ENCODE measurements around the gene PAXX.

PAXX gene

DNA sequence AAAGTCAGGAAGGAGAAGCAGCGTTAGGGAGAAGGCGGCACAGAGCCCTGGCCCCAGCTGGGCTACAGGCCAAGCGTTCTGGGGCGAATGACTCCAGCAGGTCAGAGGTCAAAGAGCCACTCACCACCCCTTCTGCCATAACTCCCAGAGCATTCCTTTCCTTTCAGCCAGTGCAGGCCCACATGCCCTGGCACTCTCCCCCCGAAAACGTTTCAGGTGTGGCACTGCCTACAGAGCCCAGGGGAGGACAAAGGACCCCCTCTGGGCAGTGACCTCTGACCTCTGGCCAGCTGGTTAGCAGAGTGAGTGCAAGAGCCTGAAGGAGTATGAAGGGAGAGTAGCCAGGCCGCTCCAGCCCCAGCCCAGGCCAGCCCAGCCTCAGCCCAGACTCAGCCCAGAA lies 30.9 kb downstream of the PAXX start:
- Histone ChIP-seq H3K4me3 (no peak overlapping the region), H3K9me3 (replicated peaks in 1 of 11) (no peaks in the 10 kb centered on the region), H3K4me2 (0 out of 22 replicates have a peak overlapping the region, but pooled peaks of 1 of the 11 experiments have one; percentile 3), H4K20me1 (peaks cover 3 to 87% (median 52%) of the 10 kb centered on the region in 11 experiments; a peak in 18 of 22 replicates), H3K36me3 (peaks cover 0 to 47% (median 23%) of the 10 kb centered on the region in 11 experiments; a peak in 13 of 22 replicates), H3K27me3 (no peaks in the 10 kb centered on the region), H3K9ac (peak overlapping the region in 1 of 11 experiments; percentile 30; a peak in 1 of 22 replicates), H3K27ac (peak overlapping the region in 2 of 11 experiments; percentile 7 to 40; a peak in 3 of 22 replicates), H3K4me1 (peaks cover 28 to 69% (median 46%) of the 10 kb centered on the region in 10 experiments)
- no peak for TF ChIP-seq Cebpa-rat (IDR thresholded peaks at IDR 0.05)

DNA sequence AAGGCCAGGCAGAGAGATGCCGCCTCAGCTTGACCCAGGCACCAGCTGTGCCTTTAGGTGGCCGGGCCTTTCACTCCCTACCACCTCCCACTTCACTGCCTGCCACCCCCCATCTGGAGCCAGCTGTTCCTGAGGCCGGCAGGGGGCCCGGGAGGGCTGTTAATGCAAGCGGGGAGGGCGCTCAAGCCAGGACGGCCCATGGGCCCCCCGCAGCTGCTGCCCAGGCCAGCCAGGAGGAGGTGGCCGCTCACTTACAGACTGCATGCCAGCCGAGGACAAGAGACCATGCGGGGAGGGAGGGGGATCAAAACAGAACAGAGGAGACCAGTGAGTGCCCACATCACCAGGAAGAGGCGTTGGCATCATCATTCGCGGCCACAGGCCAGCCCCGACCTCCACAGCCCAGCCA lies 31.4 kb downstream of the PAXX start:
- peaks cover 0 to 47% (median 22%) of the 10 kb centered on the region in 11 experiments; a peak in 13 of 22 replicates for H3K36me3 ChIP-seq
- H3K9me3 ChIP-seq (replicated peaks in 1 of 11), result no peaks in the 10 kb centered on the region
- peak overlapping the region in 3 of 11 experiments; percentile 3 to 20 (median 10); a peak in 1 of 22 replicates for H3K4me2 ChIP-seq
- H3K4me1 ChIP-seq, result peaks cover 30 to 71% (median 49%) of the 10 kb centered on the region in 10 experiments
- H4K20me1 ChIP-seq, result peaks cover 3 to 90% (median 55%) of the 10 kb centered on the region in 11 experiments; a peak in 18 of 22 replicates
- H3K27ac ChIP-seq, result peak overlapping the region in 4 of 11 experiments; percentile 7 to 40 (median 26); a peak in 6 of 22 replicates
- no peaks in the 10 kb centered on the region for H3K27me3 ChIP-seq
- peak overlapping the region in 2 of 11 experiments; percentile 29 to 30; a peak in 2 of 22 replicates for H3K9ac ChIP-seq
- no peak overlapping the region for H3K4me3 ChIP-seq
- TF ChIP-seq Cebpa-rat (IDR thresholded peaks at IDR 0.05), result no peak

DNA sequence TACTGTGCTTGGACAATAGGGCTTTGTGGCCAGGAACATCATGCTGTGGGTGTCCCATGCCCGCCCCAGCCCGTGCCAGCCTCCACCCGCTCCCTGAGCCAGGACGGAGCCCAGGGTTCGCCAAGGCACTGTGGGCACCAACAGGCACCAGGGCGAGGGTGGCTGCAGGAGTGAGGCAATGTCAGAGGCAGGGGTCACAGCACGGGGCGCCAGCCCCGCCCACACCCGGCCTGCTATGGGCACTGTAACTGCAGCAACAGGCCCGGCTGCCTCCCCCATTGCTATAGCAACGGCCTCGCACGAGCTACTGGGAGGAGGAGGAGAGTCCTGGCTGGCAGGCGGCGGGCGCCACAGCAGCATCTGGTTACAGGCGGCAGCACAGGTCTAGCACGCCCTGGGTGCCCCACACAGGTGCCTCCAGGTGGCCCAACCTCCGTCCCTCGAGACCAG lies 33.3 kb downstream of the PAXX start:
- no peaks in the 10 kb centered on the region for H3K27me3 ChIP-seq
- peak overlapping the region in 2 of 10 experiments; percentile 31 to 34; a peak in 2 of 20 replicates for H3K4me3 ChIP-seq
- H3K9ac ChIP-seq, result peak overlapping the region in 10 of 11 experiments; percentile 0 to 91 (median 24); a peak in 5 of 22 replicates
- no peak for TF ChIP-seq Cebpa-rat (IDR thresholded peaks at IDR 0.05)
- peaks cover 41 to 74% (median 63%) of the 10 kb centered on the region in 10 experiments for H3K4me1 ChIP-seq
- peak overlapping the region in 3 of 11 experiments; percentile 6 to 20 (median 20); a peak in 4 of 22 replicates for H3K27ac ChIP-seq
- peaks cover 3 to 80% (median 55%) of the 10 kb centered on the region in 11 experiments; a peak in 18 of 22 replicates for H4K20me1 ChIP-seq
- H3K9me3 ChIP-seq (replicated peaks in 1 of 11), result no peaks in the 10 kb centered on the region
- H3K36me3 ChIP-seq, result peaks cover 0 to 41% (median 12%) of the 10 kb centered on the region in 11 experiments; a peak in 15 of 22 replicates
- H3K4me2 ChIP-seq, result peak overlapping the region; percentile 91 to 100 (median 98)

DNA sequence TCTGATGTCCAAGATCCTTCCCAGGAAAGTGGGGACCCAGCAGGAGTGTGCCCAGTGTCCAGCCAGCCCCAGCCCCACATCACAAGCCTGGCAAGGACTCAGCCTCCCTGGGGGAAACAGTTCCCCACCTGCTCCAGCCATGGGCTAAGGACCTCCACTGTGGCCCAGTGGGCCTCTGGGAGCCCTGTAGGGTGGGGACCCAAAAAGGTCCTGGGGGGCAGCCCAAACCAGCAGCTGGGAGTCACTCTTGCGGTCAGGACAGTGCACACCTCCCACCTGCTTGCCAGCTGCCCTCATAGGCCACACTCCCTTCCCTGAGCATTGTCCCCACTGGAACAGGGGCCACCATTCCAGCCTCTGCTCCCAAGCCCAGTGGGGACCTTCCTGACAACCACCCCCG lies 34.2 kb downstream of the PAXX start:
- peaks cover 0 to 41% (median 13%) of the 10 kb centered on the region in 11 experiments; a peak in 14 of 22 replicates for H3K36me3 ChIP-seq
- peaks cover 3 to 71% (median 51%) of the 10 kb centered on the region in 11 experiments; a peak in 18 of 22 replicates for H4K20me1 ChIP-seq
- peak overlapping the region; percentile 91 to 100 (median 98) for H3K4me2 ChIP-seq
- no peaks in the 10 kb centered on the region for H3K9me3 ChIP-seq (replicated peaks in 1 of 11)
- peaks cover 49 to 82% (median 69%) of the 10 kb centered on the region in 10 experiments for H3K4me1 ChIP-seq
- peak overlapping the region in 1 of 11 experiments; percentile 97; a peak in 3 of 22 replicates for H3K27ac ChIP-seq
- peak overlapping the region in 6 of 10 experiments; percentile 34 to 81 (median 74); a peak in 4 of 20 replicates for H3K4me3 ChIP-seq
- no peak for TF ChIP-seq Cebpa-rat (IDR thresholded peaks at IDR 0.05)
- peak overlapping the region in 9 of 11 experiments; percentile 79 to 92 (median 89); a peak in 12 of 22 replicates for H3K9ac ChIP-seq
- H3K27me3 ChIP-seq, result no peaks in the 10 kb centered on the region

DNA sequence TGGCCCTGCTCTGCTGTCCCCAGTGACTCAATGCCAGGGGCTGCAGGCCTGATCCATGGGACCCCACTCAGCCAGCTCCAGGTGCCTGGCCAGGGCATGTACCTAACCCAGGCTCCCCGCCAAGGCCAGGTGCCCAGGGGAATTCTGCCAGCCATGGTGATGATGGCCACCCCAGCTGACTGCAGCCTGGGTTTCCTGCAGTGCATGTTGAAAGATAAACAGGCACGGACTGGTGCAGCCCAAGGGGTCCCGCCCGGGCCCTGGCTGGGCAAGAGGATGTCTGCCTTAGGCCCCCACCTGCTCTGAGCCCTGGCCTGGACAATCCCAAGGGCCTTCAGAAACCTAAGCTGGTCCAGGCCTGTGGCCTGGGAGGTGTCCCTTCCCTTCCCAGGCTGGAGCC lies 34.6 kb downstream of the PAXX start:
- H3K4me2 ChIP-seq, result peak overlapping the region; percentile 91 to 100 (median 98)
- H3K27ac ChIP-seq, result peak overlapping the region in 7 of 11 experiments; percentile 88 to 98 (median 96); a peak in 11 of 22 replicates
- no peaks in the 10 kb centered on the region for H3K27me3 ChIP-seq
- peak overlapping the region in 9 of 10 experiments; percentile 65 to 84 (median 74); a peak in 17 of 20 replicates for H3K4me3 ChIP-seq
- H3K9ac ChIP-seq, result peak overlapping the region in 10 of 11 experiments; percentile 75 to 92 (median 88); a peak in 19 of 22 replicates
- H4K20me1 ChIP-seq, result peaks cover 3 to 67% (median 50%) of the 10 kb centered on the region in 11 experiments; a peak in 18 of 22 replicates
- no peaks in the 10 kb centered on the region for H3K9me3 ChIP-seq (replicated peaks in 1 of 11)
- H3K36me3 ChIP-seq, result peaks cover 0 to 40% (median 12%) of the 10 kb centered on the region in 11 experiments; a peak in 13 of 22 replicates
- peaks cover 50 to 87% (median 72%) of the 10 kb centered on the region in 10 experiments for H3K4me1 ChIP-seq
- TF ChIP-seq Cebpa-rat (IDR thresholded peaks at IDR 0.05), result no peak

DNA sequence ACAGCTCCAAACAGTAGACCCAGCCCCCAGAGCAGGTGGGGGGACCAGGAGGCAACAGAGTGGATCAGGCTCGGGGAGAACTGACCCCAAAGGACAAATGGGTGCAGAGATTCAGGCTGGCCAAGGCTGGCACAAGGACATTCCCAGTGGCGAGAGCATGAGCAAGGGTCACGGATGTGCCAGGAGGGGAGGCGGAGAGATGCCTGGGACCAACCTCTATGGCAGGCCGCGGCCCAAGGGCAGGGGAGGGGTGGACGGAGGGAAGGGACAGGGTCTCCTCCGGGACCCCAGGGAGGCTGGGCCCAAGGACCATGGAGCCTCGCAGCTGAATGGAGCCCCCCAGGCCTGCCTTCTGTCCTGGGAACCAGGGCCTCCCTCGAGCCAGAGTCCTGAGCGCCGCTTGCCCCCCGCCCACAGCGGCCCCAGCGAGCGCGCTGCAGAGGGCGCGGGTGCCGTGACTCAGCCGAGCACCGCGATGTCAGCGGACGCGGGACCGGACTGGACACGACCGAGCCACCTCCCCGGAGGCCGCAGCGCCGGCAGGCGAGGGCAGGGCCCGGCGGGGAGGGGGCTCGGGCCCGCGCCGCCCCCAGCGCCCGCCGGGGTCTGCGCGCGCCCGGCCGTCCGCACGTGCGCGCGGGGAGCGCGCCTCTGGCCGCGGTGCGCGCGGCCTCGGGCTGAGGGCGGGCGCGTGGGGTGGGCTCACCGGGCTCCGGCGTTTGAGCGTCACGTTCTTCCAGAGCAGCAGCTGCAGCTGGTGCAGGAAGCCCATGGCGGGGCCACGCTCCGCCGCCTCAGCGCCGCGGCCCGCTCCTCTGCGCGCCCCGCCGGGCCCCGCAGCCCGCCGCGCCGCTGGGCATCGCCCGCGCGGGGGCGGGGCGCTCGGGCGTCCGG lies 35.4 kb downstream of the PAXX start, which contains the start of gene ABCA2:
Gene ABCA2, minus strand, starts transcription at position 869 of the 894 bp plus-strand sequence. Its CDS starts 97 bp downstream, at position 772.
- Histone ChIP-seq H3K27me3 (no peaks in the 10 kb centered on the region), H3K4me2 (peak within 1 kb of the TSS; percentile 91 to 100 (median 98)), H3K36me3 (peaks cover 0 to 35% (median 7%) of the 10 kb centered on the region in 11 experiments; a peak in 9 of 22 replicates), H3K27ac (peak within 1 kb of the TSS in 10 of 11 experiments; percentile 41 to 98 (median 94); a peak in 20 of 22 replicates), H4K20me1 (peaks cover 3 to 62% (median 45%) of the 10 kb centered on the region in 11 experiments; a peak in 18 of 22 replicates), H3K9ac (peak within 1 kb of the TSS; percentile 75 to 92 (median 88)), H3K9me3 (replicated peaks in 1 of 11) (no peaks in the 10 kb centered on the region), H3K4me3 (peak within 1 kb of the TSS; percentile 65 to 84 (median 74)), H3K4me1 (peaks cover 50 to 90% (median 76%) of the 10 kb centered on the region in 10 experiments)
- no peak for TF ChIP-seq Cebpa-rat (IDR thresholded peaks at IDR 0.05)

DNA sequence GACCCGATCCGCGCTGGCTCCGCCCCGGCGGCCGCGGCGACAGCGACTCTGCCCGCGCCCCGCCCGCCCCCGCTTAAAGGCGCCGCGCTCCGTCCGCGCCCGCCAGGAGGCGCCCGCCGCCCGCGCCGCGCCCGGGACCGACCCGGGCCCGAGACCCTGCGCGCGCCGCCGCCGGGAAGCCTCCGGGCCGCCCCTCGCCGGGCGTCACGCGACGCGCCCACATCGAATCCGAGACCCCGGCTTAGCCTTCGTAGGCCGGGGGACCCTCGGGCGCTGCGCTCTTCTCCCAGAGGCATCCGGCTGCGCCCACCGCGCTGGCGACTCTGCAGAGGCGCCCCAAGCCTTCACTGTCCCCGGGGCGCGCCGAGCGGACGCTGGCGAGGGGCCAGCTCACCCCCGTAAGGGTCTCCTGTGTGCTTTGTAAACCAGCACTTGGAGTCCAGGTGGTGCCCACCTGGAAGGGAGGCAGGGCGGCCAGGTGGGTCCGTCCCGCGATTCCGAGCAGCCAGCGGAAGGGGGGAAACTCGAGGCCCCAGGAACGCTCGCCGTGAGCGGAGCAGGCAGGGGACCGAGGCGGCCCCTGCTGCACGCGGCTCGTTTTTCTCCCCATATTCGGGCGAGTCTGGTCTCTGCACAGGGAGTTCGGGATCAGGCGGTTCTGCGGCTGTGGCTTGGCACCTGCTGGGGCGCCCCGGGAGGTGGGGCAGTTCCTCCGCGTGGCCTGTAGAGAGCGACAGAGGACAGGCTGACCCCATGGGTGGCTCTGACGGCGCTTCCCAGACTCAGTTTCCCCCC lies 36.2 kb downstream of the PAXX start:
- peaks cover 50 to 94% (median 79%) of the 10 kb centered on the region in 10 experiments for H3K4me1 ChIP-seq
- H3K9me3 ChIP-seq (replicated peaks in 1 of 11), result no peaks in the 10 kb centered on the region
- peaks cover 3 to 56% (median 42%) of the 10 kb centered on the region in 11 experiments; a peak in 18 of 22 replicates for H4K20me1 ChIP-seq
- peak overlapping the region in 10 of 11 experiments; percentile 41 to 98 (median 94); a peak in 20 of 22 replicates for H3K27ac ChIP-seq
- H3K36me3 ChIP-seq, result peaks cover 0 to 31% (median 7%) of the 10 kb centered on the region in 11 experiments; a peak in 9 of 22 replicates
- peak overlapping the region; percentile 65 to 84 (median 74) for H3K4me3 ChIP-seq
- peak overlapping the region; percentile 75 to 92 (median 88) for H3K9ac ChIP-seq
- no peak for TF ChIP-seq Cebpa-rat (IDR thresholded peaks at IDR 0.05)
- peak overlapping the region; percentile 91 to 100 (median 98) for H3K4me2 ChIP-seq
- no peaks in the 10 kb centered on the region for H3K27me3 ChIP-seq

Data from BLaER1 treated with 17β-estradiol and CSF1 and Interleukin-3, amounts not matched to agents 10 nM and 100 nM (cell line).